ENCODE measurements around the gene NES.

The NES gene

DNA sequence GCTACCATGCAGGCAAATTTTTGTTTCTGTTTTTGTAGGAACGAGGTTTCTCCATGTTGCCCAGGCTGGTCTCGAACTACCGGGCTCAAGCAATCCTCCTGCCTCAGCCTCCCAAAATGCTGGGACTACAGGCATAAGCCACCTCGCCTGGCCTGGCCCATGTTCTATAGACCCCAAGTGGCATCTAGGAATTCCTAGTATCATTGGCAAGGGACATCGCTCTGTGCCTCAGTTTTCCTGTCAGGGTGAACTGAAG lies 14.5 kb downstream of the NES start:
- no peak for DNase-seq

DNA sequence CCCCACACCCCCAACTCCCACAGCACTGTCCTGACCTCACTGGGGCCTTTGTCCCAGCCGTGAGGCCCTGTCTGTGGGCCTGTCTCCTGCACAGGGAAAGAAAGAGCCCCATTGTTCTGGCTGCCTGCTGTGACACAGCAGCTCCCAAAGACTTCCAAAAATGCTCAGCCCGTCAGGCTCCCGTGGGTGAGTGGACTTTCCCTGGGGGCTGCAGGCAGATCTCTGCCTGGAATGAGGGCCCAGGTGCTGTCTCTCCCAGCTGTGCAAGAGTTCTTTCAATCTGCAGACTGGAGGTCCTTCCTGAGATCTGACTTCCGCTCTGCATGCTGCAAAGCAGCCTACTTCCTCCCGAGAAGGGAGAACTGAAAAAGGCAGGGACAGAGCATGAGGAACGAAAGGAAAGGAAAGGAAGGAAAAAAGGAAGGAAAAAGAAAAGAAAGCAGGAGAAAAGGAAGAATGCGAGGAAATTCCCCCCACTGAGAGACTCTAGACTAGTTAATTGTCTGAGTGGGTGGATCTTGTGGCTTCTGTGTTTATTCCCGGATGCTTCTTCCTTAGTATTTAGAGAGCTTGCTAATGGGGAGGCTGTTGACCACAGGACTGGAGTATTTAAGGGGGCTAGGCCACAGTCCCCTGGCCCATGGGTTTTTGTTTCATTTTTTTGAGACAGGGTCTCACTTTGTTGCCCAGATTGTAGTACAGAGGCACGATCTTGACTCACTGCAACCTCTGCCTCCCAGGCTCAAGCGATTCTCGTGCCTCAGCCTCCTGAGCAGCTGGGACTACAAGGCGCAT lies 15.0 kb downstream of the NES start:
- no peak for DNase-seq

- DNase-seq, result no peak
Measured at GRCh38 chr1:156660752-156661112, 16.5 kb downstream of the NES start.

GRCh38 chr1:156659988-156660751 lies 17.0 kb downstream of the NES start:
- peak; percentile 98 for DNase-seq

- no peak for DNase-seq
Measured at GRCh38 chr1:156659661-156659987, 17.6 kb downstream of the NES start.

DNA sequence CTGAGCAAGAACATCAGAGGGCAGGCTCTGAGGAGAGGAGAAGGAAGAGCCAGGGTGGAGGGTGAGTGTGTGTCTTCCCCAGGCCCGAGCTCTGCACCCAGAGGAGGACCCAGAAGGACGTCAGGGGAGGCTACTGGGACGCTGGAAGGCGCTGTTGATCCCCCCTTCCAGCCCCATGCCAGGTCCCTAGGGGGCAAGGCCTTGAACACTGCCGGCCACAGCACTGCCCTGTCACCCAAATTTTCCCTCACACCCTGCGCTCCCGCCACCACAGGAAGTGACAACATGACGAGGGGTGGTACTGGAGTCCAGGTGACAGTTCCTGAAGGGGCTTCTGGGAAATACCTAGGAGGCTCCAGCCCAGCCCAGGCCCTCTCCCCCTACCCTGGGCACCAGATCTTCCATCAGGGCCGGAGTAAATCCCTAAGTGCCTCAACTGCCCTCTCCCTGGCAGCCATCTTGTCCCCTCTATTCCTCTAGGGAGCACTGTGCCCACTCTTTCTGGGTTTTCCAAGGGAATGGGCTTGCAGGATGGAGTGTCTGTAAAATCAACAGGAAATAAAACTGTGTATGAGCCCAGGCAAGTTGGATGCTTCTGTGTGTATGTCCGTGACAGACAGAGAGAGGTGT lies 18.1 kb downstream of the NES start:
- DNase-seq, result no peak

DNA sequence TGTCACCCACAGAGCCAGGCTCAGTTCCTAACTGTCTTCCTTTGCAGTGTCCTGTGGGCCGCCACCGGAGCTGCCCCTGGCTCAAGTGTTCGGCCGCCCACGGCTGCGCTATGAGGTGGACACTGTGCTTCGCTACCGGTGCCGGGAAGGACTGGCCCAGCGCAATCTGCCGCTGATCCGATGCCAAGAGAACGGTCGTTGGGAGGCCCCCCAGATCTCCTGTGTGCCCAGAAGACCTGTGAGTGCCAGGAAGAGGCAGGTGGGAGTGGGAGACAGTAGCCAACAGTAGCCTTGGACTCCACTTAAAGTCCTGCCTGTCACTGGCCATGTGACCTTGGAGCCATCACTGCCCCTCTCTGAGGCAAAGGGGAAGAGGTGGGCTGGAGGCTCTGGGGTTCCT lies 18.7 kb downstream of the NES start:
- DNase-seq, result no peak

DNA sequence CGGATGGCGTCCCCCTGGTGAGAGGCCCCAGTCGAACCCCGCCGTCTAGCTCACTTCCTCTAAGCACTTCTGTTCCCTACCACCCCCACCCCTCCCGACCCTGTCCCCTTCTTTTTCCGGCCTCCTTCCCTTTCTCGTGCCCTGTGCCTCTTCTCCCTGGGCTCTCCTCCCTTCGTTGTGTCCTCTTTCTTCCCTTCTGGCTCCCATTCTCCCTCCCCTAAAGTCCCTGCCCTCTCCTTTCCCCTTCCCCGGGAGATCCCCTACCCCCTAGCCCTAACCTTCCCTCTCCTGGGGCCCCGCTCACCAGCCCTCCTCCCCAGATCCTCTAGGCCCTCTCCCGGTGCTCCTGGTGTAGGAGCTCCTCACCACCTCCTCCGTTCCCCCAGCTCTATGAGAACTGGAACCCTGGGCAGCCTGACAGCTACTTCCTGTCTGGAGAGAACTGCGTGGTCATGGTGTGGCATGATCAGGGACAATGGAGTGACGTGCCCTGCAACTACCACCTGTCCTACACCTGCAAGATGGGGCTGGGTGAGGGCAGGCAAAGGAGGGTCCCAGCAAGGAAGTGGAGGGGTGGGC lies 19.4 kb downstream of the NES start:
- DNase-seq, result peak; percentile 52

DNA sequence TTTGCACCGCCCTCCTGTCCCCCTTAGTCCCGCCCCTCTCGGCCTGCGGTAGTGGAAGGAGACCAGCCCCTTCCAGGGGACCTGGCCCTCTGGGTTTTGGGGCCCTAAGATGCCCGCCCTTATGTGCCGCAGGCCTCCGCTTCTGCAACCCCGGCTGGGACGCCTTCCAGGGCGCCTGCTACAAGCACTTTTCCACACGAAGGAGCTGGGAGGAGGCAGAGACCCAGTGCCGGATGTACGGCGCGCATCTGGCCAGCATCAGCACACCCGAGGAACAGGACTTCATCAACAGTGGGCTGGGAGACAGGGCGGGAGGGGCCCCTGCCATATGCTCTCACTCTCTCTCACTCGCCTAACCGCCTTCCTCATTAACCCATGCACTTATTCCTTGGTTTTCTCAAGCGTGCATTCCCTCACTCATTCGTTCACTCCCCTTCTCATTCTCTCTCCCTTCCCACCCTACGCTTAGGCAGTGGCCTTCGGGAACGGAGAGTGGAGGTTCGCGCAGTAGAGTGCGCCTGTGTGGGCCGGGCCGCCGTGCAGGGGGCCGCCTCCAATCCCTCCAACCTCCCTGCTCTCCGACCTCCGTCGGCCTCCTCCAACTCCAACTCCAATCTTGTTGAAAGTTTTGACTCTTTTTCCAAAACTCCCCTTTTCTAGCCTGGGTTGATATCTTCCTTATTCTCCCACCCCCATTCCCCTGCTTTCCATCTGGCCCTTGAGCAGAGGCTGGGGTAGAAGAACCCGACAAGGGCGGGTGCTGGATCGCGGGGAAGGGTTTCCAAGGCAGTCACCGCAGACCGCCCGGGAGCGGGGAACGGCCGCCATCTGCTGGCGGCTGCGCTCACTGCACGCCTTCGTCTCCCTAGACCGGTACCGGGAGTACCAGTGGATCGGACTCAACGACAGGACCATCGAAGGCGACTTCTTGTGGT lies 20.1 kb downstream of the NES start:
- peak; percentile 74 for DNase-seq

DNA sequence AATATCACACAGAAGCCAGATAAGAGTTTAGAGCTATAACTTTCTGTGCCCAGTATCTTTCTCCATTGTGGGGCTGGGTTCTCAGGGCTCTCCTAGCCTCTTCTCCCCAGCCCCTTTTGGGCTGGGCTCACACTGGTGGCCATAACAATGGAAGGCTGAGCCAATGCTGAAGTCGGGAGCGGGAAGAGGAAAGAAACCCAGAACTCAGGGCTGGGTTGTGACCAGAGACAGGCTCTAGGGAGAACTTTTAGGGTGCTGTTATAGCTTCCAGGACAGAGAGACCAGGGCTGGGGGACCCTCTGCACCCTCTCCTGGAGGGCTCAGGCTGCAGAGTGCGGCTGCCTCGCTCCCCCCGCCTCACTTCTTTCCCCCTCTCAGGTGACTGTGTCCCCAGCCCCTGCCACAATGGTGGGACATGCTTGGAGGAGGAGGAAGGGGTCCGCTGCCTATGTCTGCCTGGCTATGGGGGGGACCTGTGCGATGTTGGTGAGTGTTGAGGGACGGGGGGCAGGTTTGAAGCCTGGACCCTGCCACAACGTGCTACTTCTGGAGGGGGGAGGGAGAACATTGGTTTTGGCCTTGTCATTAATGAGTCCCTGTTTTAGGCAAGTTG lies 21.2 kb downstream of the NES start:
- DNase-seq, result no peak

- DNase-seq, result no peak
Measured at GRCh38 chr1:156655151-156655903, 21.9 kb downstream of the NES start.

DNA sequence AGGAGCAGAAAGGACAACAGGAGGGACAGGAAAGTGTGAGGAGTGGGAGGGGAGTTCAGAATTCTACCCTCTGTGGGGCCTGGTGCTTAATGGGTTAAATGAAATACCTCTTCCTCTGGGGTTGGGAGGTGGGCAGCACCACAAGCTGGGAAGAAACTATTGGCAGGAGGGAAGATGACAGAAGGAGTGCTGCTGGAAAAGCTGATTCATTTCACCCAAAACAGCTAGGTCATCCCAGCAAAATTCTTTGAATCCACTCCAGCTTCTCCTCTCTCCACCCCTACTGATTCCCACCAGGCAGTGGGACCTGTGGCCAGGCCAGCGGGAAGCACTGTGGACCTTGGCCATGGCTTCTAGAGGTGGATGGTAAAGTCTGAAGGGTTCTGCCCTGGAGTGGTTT lies 22.5 kb downstream of the NES start:
- DNase-seq, result no peak

DNA sequence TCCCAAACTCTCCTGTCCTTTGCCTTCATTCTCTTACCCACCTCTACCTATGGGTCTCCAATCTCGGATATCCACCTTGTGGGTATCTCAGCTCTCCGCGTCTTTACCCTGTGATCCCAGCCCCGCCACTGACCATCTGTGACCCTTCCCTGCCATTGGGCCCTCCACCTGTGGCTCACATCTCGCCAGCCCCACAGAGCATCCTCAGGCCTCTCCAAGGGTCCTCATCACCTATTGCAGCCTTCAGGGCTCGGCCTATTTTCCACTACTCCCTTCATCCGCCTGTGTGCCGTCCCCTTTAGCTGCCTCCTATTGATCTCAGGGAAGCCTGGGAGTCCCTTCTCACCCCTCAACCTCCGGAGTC lies 24.2 kb downstream of the NES start:
- DNase-seq, result no peak

GRCh38 chr1:156652131-156652991 lies 24.8 kb downstream of the NES start:
- peak; percentile 78 for DNase-seq

DNA sequence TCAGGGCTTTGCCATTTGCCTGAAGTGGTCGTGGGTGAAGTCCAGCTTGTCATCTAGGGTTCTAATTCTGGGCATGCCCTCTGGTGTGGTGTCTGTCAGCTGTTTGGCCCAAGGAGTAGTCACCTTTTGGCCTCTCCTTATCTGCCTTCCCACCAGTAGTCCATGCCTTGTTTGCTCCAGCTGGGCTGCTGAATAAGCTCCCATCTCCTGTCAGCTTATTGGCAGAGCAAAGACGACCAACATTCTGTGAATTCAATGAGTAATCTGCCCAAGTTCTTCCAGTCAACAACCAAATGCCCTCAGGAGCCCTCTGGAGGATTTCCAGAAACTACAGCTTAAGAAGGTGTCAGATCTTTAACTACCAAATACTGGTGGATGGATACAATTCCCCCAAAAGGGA lies 28.3 kb downstream of the NES start:
- no peak for DNase-seq

DNA sequence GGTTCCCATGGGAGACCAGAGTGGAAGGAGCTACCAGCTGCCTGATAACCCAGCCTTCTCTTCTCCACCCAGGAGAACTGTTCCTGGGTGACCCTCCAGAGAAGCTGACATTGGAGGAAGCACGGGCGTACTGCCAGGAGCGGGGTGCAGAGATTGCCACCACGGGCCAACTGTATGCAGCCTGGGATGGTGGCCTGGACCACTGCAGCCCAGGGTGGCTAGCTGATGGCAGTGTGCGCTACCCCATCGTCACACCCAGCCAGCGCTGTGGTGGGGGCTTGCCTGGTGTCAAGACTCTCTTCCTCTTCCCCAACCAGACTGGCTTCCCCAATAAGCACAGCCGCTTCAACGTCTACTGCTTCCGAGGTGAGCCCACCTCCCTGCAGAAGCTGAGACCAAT lies 28.7 kb downstream of the NES start:
- DNase-seq, result no peak

DNA sequence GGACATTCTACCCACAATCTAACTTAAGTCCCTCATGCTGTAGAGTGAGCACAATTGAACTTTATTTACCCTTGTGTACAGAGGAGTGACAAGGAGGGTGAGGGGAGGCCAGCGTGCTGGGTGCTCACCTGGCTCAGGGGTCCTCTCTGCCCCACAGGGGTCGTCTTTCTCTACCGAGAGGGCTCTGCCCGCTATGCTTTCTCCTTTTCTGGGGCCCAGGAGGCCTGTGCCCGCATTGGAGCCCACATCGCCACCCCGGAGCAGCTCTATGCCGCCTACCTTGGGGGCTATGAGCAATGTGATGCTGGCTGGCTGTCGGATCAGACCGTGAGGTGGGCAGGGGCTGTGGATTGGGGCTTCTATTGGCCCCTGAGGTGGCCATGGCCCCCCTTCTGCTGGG lies 29.9 kb downstream of the NES start:
- no peak for DNase-seq

DNA sequence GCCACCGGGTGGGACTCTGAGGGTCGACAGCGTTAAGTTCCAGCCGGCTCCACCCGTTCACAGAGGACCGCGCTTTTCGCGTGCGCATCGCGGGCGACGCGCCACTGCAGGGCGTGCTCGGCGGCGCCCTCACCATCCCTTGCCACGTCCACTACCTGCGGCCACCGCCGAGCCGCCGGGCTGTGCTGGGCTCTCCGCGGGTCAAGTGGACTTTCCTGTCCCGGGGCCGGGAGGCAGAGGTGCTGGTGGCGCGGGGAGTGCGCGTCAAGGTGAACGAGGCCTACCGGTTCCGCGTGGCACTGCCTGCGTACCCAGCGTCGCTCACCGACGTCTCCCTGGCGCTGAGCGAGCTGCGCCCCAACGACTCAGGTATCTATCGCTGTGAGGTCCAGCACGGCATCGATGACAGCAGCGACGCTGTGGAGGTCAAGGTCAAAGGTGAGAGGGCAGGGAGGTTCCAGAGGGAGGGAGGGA lies 30.4 kb downstream of the NES start:
- DNase-seq, result no peak

DNA sequence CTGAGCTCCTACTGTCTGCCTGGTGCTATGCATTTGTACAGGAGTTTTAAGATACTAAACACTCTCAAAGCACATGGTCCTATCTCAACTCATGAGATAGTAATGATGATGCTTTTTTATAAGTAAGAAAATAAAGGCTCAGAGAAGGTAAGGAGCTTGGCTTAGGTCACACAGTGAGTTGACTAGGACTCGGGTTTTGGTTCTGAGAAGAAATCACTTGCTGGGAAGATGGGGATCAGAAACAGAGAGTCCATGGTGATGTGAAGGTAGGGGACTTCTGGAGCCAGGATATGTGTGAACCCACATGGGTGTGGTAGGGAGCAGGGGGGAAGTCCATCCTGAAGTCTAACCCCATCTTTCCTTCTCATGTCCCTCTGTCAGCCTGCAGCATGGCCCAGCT lies 31.5 kb downstream of the NES start:
- DNase-seq, result no peak

- DNase-seq, result no peak
Measured at GRCh38 chr1:156645056-156645455, 32.2 kb downstream of the NES start.

- DNase-seq, result no peak
Measured at GRCh38 chr1:156644640-156645039, 32.6 kb downstream of the NES start.

Data from hematopoietic multipotent progenitor cell treated with erythropoietin and hydrocortisone succinate and interleukin-3 and kit ligand, for 4 days (in vitro differentiated cells).